GM12878 (cell line): Measurements from ENCODE around the gene SPSB3. TPM values are rescaled to one million over a fixed set of nuclear protein-coding genes. Genes with fewer than 3 reads are reported as not detected.
A peak's percentile ranks its signal among the peaks of the same experiment; 100 is the strongest.

ENCODE experiments used
- ATAC-seq: fragments of 200-7000 bp; cut with Tn5 transposase; 3 replicates; pipeline ENCODE4 v1.9.1; 2020; ENCODE audit warnings: mild to moderate bottlenecking, moderate library complexity
- BruUV-seq: library from RNA; stranded (reverse); fragments of 400-500 nt; replicated peaks from 2 replicates; lab custom pipeline; 2021; lab: Mats Ljungman, UMichigan
- CTCF ChIA-PET: fragments of 300-600 bp; sonication (Branson Sonifier 250); formaldehyde crosslinking; extraction: SDS; loops from one replicate; lab custom pipeline; 2021; ENCODE audit warnings: inconsistent platforms; lab: Yijun Ruan, JAX
- POLR2A ChIA-PET: fragments of 350-600 bp; formaldehyde crosslinking; extraction: SDS; loops from one replicate; lab custom pipeline; 2021; ENCODE audit warnings: inconsistent platforms; lab: Charles Lee
- RAD21 ChIA-PET: fragments of 300-600 bp; sonication (Branson Sonifier 250); formaldehyde crosslinking; loops from one replicate; lab custom pipeline; 2023; ENCODE audit warnings: antibody characterized with exemption; ENCODE audit not compliant: unreplicated experiment; lab: Charles Lee
- SMC1A ChIA-PET: fragments of 300-600 bp; sonication (Branson Sonifier 250); formaldehyde crosslinking; loops from one replicate; lab custom pipeline; 2023; ENCODE audit not compliant: unreplicated experiment, uncharacterized antibody; lab: Charles Lee
- DNase-seq: peaks from one replicate; pipeline ENCODE4 v3.0.0-alpha.2; 2011; ENCODE audit warnings: low read depth, low spot score
- FAIRE-seq: peaks from 3 replicates; lab custom pipeline; 2011; peaks lifted over from hg19 to GRCh38; lab: Jason Lieb, UNC
- H2AFZ ChIP-seq: 2 replicates; pipeline ENCODE4 v1.6.0; 2011; ENCODE audit warnings: low read depth, low read length, control low read depth; ENCODE audit not compliant: control insufficient read depth
- H3K27ac ChIP-seq: 2 replicates; pipeline ENCODE4 v1.5.1; 2011; ENCODE audit warnings: control low read depth; ENCODE audit not compliant: control insufficient read depth, insufficient read depth
- H3K27me3 ChIP-seq, 2 experiments: replicated peaks in 1 of 2; 2 replicates each; pipeline versions ENCODE4 v1.6.0 to v1.6.1; 2011; ENCODE audit warnings: low read length in 1 of 2; ENCODE audit not compliant: control insufficient read depth in 2 of 2, insufficient read depth in 2 of 2
- H3K36me3 ChIP-seq, 2 experiments: 2 replicates each; pipeline ENCODE4 v1.5.1; 2011; ENCODE audit warnings: low read length in 1 of 2; ENCODE audit not compliant: control insufficient read depth in 2 of 2, insufficient read depth in 2 of 2
- H3K4me1 ChIP-seq: 2 replicates; pipeline ENCODE4 v1.6.1; 2011; ENCODE audit warnings: mild to moderate bottlenecking, low read length, moderate library complexity, mixed read lengths; ENCODE audit not compliant: control insufficient read depth, insufficient read depth
- H3K4me2 ChIP-seq: 2 replicates; pipeline ENCODE4 v1.6.0; 2011; ENCODE audit warnings: control low read depth; ENCODE audit not compliant: control insufficient read depth, insufficient read depth
- H3K4me3 ChIP-seq: fragments of 200-600 bp; sonication (generic); 2 replicates; pipeline ENCODE4 v1.5.1; 2016
- H3K79me2 ChIP-seq: 2 replicates; pipeline ENCODE4 v1.6.0; 2011; ENCODE audit warnings: low read length; ENCODE audit not compliant: control insufficient read depth, insufficient read depth
- H3K9ac ChIP-seq: 2 replicates; pipeline ENCODE4 v1.8.0; 2011; ENCODE audit warnings: low read length, control low read depth, mixed read lengths; ENCODE audit not compliant: control insufficient read depth, insufficient read depth
- H3K9me3 ChIP-seq: replicated peaks from 3 replicates; pipeline ENCODE4 v1.5.1; 2011; ENCODE audit warnings: mild to moderate bottlenecking, low read length; ENCODE audit not compliant: control insufficient read depth, insufficient read depth
- H4K20me1 ChIP-seq: 2 replicates; pipeline ENCODE4 v1.6.0; 2011; ENCODE audit not compliant: control insufficient read depth, insufficient read depth
- CBX5 ChIP-seq: sonication (generic); IDR thresholded peaks from 2 replicates; pipeline ENCODE4 v1.6.1; 2016; ENCODE audit warnings: low read depth, moderate library complexity, mild to moderate bottlenecking, inconsistent platforms
- CREM ChIP-seq: IDR thresholded peaks from 2 replicates; pipeline ENCODE4 v1.6.1; 2014; ENCODE audit warnings: antibody characterized with exemption, low read depth
- MEF2B ChIP-seq: fragments of 450-650 bp; IDR thresholded peaks from 2 replicates; pipeline ENCODE4 v1.6.1; 2018; ENCODE audit warnings: mild to moderate bottlenecking, moderate library complexity; ENCODE audit not compliant: partially characterized antibody, poor library complexity, severe bottlenecking
- MYB ChIP-seq: fragments of 150-350 bp; IDR thresholded peaks from 2 replicates; pipeline ENCODE4 v1.6.1; 2014; ENCODE audit warnings: mild to moderate bottlenecking, low read depth, low read length, borderline replicate concordance
- NFIC ChIP-seq: IDR thresholded peaks from 2 replicates; pipeline ENCODE4 v1.6.1; 2012; ENCODE audit warnings: low read depth, mild to moderate bottlenecking, inconsistent platforms, low read length, moderate library complexity
- POLR2A ChIP-seq: IDR thresholded peaks from 2 replicates; pipeline ENCODE4 v1.6.1; 2011; ENCODE audit warnings: low read depth, mild to moderate bottlenecking, low read length
- SMAD5 ChIP-seq: IDR thresholded peaks from 2 replicates; pipeline ENCODE4 v1.6.1; 2016; ENCODE audit warnings: antibody characterized with exemption, low read depth
- ZZZ3 ChIP-seq: IDR thresholded peaks from 2 replicates; pipeline ENCODE4 v1.6.1; 2011; ENCODE audit warnings: low read depth; ENCODE audit not compliant: control insufficient read depth, insufficient read length
- WGBS: methylation state at CpG from one replicate; pipeline ENCODE4 v1.1.6; 2016; ENCODE audit warnings: low lambda C conversion rate; ENCODE audit not compliant: insufficient replicate concordance, insufficient coverage; ENCODE audit errors: missing lambda C conversion rate; 5-methylcytosine and 5-hydroxymethylcytosine counted together
- in situ Hi-C: fragments of 300-500 bp; cut with MboI; formaldehyde crosslinking; loops from 9 replicates; pipeline ENCODE4 v1.14.3; 2018; ENCODE audit warnings: mixed read lengths
- intact Hi-C: fragments of 100-400 bp; cut with micrococcal nuclease; formaldehyde crosslinking; loops from one replicate; pipeline ENCODE4 v1.14.2; 2022; ENCODE audit not compliant: unreplicated experiment
- polyA plus RNA-seq, 11 experiments: library from polyadenylated mRNA; depleted of rRNA in 4 of 11; unstranded in 6 of 11; stranded (reverse) in 5 of 11; fragments of >200 nt; fragmentation: Nextera tagmentation in 4 of 11; fragmentation: Illumina TruSeq in 1 of 11; extraction: Ambion mirVana in 4 of 11; extraction: Trizol in 1 of 11; gene quantifications; 1 replicate in 1 of 11; 2 replicates in 10 of 11; pipeline versions ENCODE4 v1.2.1 to v1.2.3, GENCODE V29; 2011 to 2016; ENCODE audit warnings: inconsistent platforms in 2 of 11, missing spikeins in 2 of 11, low read depth in 1 of 11
- total RNA-seq, 4 experiments: library from RNA; depleted of rRNA in 3 of 4; stranded (reverse); fragments of >200 nt in 3 of 4; fragmentation: Illumina TruSeq in 1 of 4; extraction: Trizol in 1 of 4; gene quantifications; 2 replicates each; pipeline versions ENCODE4 v1.2.1 to v1.2.3, GENCODE V29; 2013 to 2021

SPSB3 gene
- total and polyA plus RNA-seq, 10 of the 15 experiments (the other 5 are each of a cell fraction or from before 2014, with no cell fraction given): 0.31 to 26.9 (median 14.0) TPM

GRCh38 chr16:1757714-1758461, 24.5 kb downstream of the SPSB3 start:
- TF ChIP-seq POLR2A (peak; percentile 35; the same call in 1 of the 2 replicates), NFIC (no peak)
- Histone ChIP-seq H3K27ac (no peak overlapping the region), H2AFZ (no peak overlapping the region), H4K20me1 (no peaks in the 10 kb centered on the region), H3K4me1 (no peaks in the 10 kb centered on the region), H3K9ac (no peak overlapping the region), H3K79me2 (no peaks in the 10 kb centered on the region), H3K27me3 (no peaks in the 10 kb centered on the region), H3K36me3 (peaks cover 0 to 6% of the 10 kb centered on the region in 2 experiments; a peak in 3 of 4 replicates), H3K4me2 (no peak overlapping the region), H3K9me3 (no peaks in the 10 kb centered on the region), H3K4me3 (no peak overlapping the region)
- ChIA-PET RAD21 (no interaction called here), POLR2A (no interaction called here), CTCF (no interaction called here), SMC1A (no interaction called here)
- FAIRE-seq (no peak), ATAC-seq (no peak), DNase-seq (no peak)
- WGBS: 93% methylated on average over 37 of the region's 37 CpGs
- BruUV-seq: no TSS peak
- in situ Hi-C loops (no loop called here), intact Hi-C loops (no loop called here)

DNA sequence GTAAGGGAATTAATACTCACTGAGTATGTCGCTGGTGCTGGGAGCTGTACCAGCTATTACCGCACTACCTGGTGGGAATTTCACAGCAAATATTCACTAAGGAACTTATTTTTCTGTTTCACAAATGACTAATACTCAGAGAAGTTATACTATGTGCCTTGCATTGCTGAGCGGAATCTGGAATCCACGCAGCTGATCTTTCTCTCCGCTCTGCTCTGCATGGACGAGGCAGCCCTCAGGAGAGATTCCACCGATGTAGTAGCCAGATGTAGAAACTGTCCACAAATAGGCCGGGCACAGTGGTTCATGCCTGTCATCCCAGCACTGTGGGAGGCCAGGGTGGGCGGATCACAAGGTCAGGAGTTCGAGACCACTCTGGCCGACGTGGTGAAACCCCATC, 28.2 kb downstream of the SPSB3 start:
- TF ChIP-seq ZZZ3 (no peak), CREM (no peak), MYB (no peak), CBX5 (no peak), SMAD5 (no peak), MEF2B (no peak)
- no peak overlapping the region for H2AFZ ChIP-seq
- H3K9ac ChIP-seq: no peak overlapping the region
- no peaks in the 10 kb centered on the region for H3K9me3 ChIP-seq
- no peak for ATAC-seq
- POLR2A ChIA-PET: interaction anchor here (0.7 kb wide), 1 partner anchor 443 kb away, joined by 3 read pairs; no protein-coding TSS in a partner anchor
- in situ Hi-C loops (no loop called here), intact Hi-C loops (no loop called here)
- SMC1A ChIA-PET: interaction anchor here (1.1 kb wide), 1 partner anchor 31 kb away, joined by 3 read pairs; no protein-coding TSS in a partner anchor
- WGBS: 95% methylated on average over 12 of the region's 12 CpGs
- no peak overlapping the region for H3K4me3 ChIP-seq
- FAIRE-seq: no peak
- peaks cover 5 to 8% of the 10 kb centered on the region in 2 experiments for H3K36me3 ChIP-seq
- BruUV-seq: no TSS peak
- DNase-seq: no peak
- RAD21 ChIA-PET: no interaction called here
- no peaks in the 10 kb centered on the region for H3K27me3 ChIP-seq
- H3K27ac ChIP-seq: no peak overlapping the region
- no peaks in the 10 kb centered on the region for H3K79me2 ChIP-seq
- H3K4me1 ChIP-seq: no peaks in the 10 kb centered on the region
- H3K4me2 ChIP-seq: no peak overlapping the region
- no peaks in the 10 kb centered on the region for H4K20me1 ChIP-seq
- CTCF ChIA-PET: interaction anchor here (0.6 kb wide), 1 partner anchor 387 kb away, joined by 3 read pairs; no protein-coding TSS in a partner anchor
